HepG2 (cell line): ENCODE measurements around the gene SPHK1. TPM values are rescaled to one million over a fixed set of nuclear protein-coding genes. Genes with fewer than 3 reads are reported as not detected.

Experiments
- EP300 ChIP-seq, 3 experiments: sonication (generic) in 1 of 3; formaldehyde crosslinking in 1 of 3; IDR thresholded peaks; 2 replicates each; pipeline versions ENCODE4 v1.5.1 to v1.6.1; 2011 to 2020; ENCODE audit warnings: low read depth in 2 of 3, low read length in 2 of 3, borderline replicate concordance in 1 of 3, improper control_type of control experiment in 1 of 3, mild to moderate bottlenecking in 1 of 3, missing genetic modification reagents in 1 of 3, moderate library complexity in 1 of 3
- GFI1 ChIP-seq: sonication (generic); formaldehyde crosslinking; IDR thresholded peaks from 2 replicates; pipeline ENCODE4 v1.5.0; 2020; ENCODE audit warnings: missing genetic modification reagents, mild to moderate bottlenecking, borderline replicate concordance
- JDP2 ChIP-seq: sonication (generic); formaldehyde crosslinking; IDR thresholded peaks from 2 replicates; pipeline ENCODE4 v1.8.1; 2022; ENCODE audit warnings: missing genetic modification reagents, borderline replicate concordance
- NCOR1 ChIP-seq: fragments of 200-600 bp; sonication (generic); IDR thresholded peaks from 2 replicates; pipeline ENCODE4 v1.7.0; 2017; ENCODE audit warnings: antibody characterized with exemption, low read length, borderline replicate concordance
- ZFP41 ChIP-seq: sonication (generic); formaldehyde crosslinking; IDR thresholded peaks from 2 replicates; pipeline ENCODE4 v1.4.0; 2020; ENCODE audit warnings: mild to moderate bottlenecking, missing genetic modification reagents, borderline replicate concordance
- ZFP62 ChIP-seq: sonication (generic); formaldehyde crosslinking; IDR thresholded peaks from 2 replicates; pipeline ENCODE4 v1.4.0; 2020; ENCODE audit warnings: missing genetic modification reagents
- ZFP82 ChIP-seq: sonication (generic); formaldehyde crosslinking; IDR thresholded peaks from 2 replicates; pipeline ENCODE4 v1.5.1; 2020; ENCODE audit warnings: mild to moderate bottlenecking, missing genetic modification reagents, borderline replicate concordance
- ZNF329 ChIP-seq: sonication (generic); formaldehyde crosslinking; IDR thresholded peaks from 2 replicates; pipeline ENCODE4 v1.9.0; 2021; ENCODE audit warnings: low read depth, mild to moderate bottlenecking, missing genetic modification reagents
- ZNF577 ChIP-seq: sonication (generic); formaldehyde crosslinking; IDR thresholded peaks from 2 replicates; pipeline ENCODE4 v1.4.0; 2020; ENCODE audit warnings: mild to moderate bottlenecking, low read depth, missing genetic modification reagents, borderline replicate concordance
- ZNF615 ChIP-seq: sonication (generic); formaldehyde crosslinking; IDR thresholded peaks from 2 replicates; pipeline ENCODE4 v1.5.0; 2020; ENCODE audit warnings: mild to moderate bottlenecking, missing genetic modification reagents, borderline replicate concordance
- ZNF780A ChIP-seq: sonication (generic); formaldehyde crosslinking; IDR thresholded peaks from 2 replicates; pipeline ENCODE4 v1.8.0; 2022; ENCODE audit warnings: mild to moderate bottlenecking, missing genetic modification reagents, moderate library complexity
- polyA plus RNA-seq, 8 experiments: library from polyadenylated mRNA; depleted of rRNA in 3 of 8; stranded (reverse) in 7 of 8; unstranded in 1 of 8; fragments of >200 nt; fragmentation: Illumina TruSeq in 4 of 8; extraction: Trizol in 4 of 8; gene quantifications; 2 replicates each; pipeline versions ENCODE4 v1.2.1 to v1.2.3, GENCODE V29; 2011 to 2016; ENCODE audit warnings: low read depth in 4 of 8, missing spikeins in 1 of 8, mixed read lengths in 1 of 8; ENCODE audit not compliant: insufficient read depth in 1 of 8
- total RNA-seq, 5 experiments: library from RNA; depleted of rRNA; stranded (reverse); fragments of >200 nt; fragmentation: Illumina TruSeq; extraction: Trizol; gene quantifications; 2 replicates each; pipeline ENCODE4 v1.2.3, GENCODE V29; 2016; ENCODE audit warnings: low read depth in 1 of 5
- TF ChIP-seq, protein P1 (sequence below): sonication (generic); formaldehyde crosslinking; IDR thresholded peaks from 2 replicates; pipeline ENCODE4 v1.4.0; 2020; ENCODE audit warnings: missing genetic modification reagents
- TF ChIP-seq, protein P2 (sequence below): sonication (generic); formaldehyde crosslinking; IDR thresholded peaks from 2 replicates; pipeline ENCODE4 v1.4.0; 2020; ENCODE audit warnings: missing genetic modification reagents
- TF ChIP-seq, protein P3 (sequence below): sonication (generic); formaldehyde crosslinking; conservative IDR thresholded peaks from 2 replicates; pipeline ENCODE4 v1.8.0; 2022; ENCODE audit warnings: missing genetic modification reagents
- TF ChIP-seq, protein P4 (sequence below): sonication (generic); formaldehyde crosslinking; IDR thresholded peaks from 2 replicates; pipeline ENCODE4 v1.4.0; 2020; ENCODE audit warnings: missing genetic modification reagents; ENCODE audit errors: not compliant biosample characterization
- TF ChIP-seq, protein P5 (sequence below): sonication (generic); formaldehyde crosslinking; IDR thresholded peaks from 2 replicates; pipeline ENCODE4 v1.5.1; 2020; ENCODE audit warnings: missing genetic modification reagents, mild to moderate bottlenecking, borderline replicate concordance
- TF ChIP-seq, protein P6 (sequence below): sonication (generic); formaldehyde crosslinking; IDR thresholded peaks from 2 replicates; pipeline ENCODE4 v1.4.0; 2020; ENCODE audit warnings: missing genetic modification reagents
- TF ChIP-seq, protein P7 (sequence below): sonication (generic); formaldehyde crosslinking; IDR thresholded peaks from 2 replicates; pipeline ENCODE4 v1.8.1; 2023; ENCODE audit warnings: missing genetic modification reagents, mild to moderate bottlenecking, borderline replicate concordance

The SPHK1 gene
- total and polyA plus RNA-seq, 2 of the 13 experiments (the other 11 are each of a cell fraction or from before 2014, with no cell fraction given), result 129 to 160 TPM

DNA sequence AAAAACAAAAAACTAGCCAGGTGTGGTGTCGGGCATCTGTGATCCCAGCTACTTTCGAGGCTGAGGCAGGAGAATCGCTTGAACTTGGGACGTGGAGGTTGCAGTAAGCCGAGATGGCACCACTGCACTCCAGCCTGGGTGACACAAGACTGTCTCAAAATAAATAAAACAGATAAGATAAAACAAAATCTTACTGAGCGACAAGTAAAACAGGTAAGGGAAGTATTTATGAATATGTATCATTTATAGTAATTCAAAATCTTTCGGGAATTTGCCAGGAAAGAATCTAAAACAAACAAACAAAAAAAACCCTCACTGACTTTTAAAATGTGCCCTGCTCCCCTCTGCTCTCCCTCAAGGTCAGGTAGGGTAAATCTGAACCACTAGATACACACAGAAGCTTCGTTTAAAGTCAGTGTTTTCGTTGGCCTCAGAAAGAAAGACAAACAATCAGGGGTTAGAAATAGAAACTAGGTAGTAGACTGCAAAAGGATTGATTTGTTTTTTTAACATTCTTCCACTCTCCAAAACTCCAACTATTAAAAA lies 32.8 kb upstream of the SPHK1 start (continued):
- TF ChIP-seq ZNF780A (CRISPR knock-in tag) (no peak), ZFP62 (CRISPR knock-in tag) (no peak), ZFP82 (CRISPR knock-in tag) (0 out of 2 replicates have a peak, but pooled peaks have one; percentile 19), ZNF615 (CRISPR knock-in tag) (no peak), EP300 (IDR thresholded peaks at IDR 0.05; ENCODE audit: low read depth in 2 of 2, low read length in 2 of 2) (peak in 1 of 2 experiments; percentile 75; a peak in 2 of 4 replicates), EP300 (CRISPR knock-in tag; IDR thresholded peaks at IDR 0.05; ENCODE audit: borderline replicate concordance) (peak; percentile 22; the same call in 1 of the 2 replicates), NCOR1 (peak; percentile 61; the same call in 1 of the 2 replicates), ZNF329 (CRISPR knock-in tag) (no peak), JDP2 (CRISPR knock-in tag) (no peak), ZNF577 (no peak), ZFP41 (no peak), GFI1 (CRISPR knock-in tag) (peak; percentile 93)
- TF ChIP-seq, protein P1, sequence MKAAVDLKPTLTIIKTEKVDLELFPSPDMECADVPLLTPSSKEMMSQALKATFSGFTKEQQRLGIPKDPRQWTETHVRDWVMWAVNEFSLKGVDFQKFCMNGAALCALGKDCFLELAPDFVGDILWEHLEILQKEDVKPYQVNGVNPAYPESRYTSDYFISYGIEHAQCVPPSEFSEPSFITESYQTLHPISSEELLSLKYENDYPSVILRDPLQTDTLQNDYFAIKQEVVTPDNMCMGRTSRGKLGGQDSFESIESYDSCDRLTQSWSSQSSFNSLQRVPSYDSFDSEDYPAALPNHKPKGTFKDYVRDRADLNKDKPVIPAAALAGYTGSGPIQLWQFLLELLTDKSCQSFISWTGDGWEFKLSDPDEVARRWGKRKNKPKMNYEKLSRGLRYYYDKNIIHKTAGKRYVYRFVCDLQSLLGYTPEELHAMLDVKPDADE (CRISPR knock-in tag), result no peak
- TF ChIP-seq, protein P2, sequence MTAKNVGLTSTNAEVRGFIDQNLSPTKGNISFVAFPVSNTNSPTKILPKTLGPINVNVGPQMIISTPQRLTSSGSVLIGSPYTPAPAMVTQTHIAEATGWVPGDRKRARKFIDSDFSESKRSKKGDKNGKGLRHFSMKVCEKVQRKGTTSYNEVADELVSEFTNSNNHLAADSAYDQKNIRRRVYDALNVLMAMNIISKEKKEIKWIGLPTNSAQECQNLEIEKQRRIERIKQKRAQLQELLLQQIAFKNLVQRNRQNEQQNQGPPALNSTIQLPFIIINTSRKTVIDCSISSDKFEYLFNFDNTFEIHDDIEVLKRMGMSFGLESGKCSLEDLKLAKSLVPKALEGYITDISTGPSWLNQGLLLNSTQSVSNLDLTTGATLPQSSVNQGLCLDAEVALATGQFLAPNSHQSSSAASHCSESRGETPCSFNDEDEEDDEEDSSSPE (CRISPR knock-in tag), result no peak
- TF ChIP-seq, protein P3, sequence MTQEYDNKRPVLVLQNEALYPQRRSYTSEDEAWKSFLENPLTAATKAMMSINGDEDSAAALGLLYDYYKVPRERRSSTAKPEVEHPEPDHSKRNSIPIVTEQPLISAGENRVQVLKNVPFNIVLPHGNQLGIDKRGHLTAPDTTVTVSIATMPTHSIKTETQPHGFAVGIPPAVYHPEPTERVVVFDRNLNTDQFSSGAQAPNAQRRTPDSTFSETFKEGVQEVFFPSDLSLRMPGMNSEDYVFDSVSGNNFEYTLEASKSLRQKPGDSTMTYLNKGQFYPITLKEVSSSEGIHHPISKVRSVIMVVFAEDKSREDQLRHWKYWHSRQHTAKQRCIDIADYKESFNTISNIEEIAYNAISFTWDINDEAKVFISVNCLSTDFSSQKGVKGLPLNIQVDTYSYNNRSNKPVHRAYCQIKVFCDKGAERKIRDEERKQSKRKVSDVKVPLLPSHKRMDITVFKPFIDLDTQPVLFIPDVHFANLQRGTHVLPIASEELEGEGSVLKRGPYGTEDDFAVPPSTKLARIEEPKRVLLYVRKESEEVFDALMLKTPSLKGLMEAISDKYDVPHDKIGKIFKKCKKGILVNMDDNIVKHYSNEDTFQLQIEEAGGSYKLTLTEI (CRISPR knock-in tag), result no peak
- TF ChIP-seq, protein P4, sequence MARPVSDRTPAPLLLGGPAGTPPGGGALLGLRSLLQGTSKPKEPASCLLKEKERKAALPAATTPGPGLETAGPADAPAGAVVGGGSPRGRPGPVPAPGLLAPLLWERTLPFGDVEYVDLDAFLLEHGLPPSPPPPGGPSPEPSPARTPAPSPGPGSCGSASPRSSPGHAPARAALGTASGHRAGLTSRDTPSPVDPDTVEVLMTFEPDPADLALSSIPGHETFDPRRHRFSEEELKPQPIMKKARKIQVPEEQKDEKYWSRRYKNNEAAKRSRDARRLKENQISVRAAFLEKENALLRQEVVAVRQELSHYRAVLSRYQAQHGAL (CRISPR knock-in tag), result no peak
- TF ChIP-seq, protein P5, sequence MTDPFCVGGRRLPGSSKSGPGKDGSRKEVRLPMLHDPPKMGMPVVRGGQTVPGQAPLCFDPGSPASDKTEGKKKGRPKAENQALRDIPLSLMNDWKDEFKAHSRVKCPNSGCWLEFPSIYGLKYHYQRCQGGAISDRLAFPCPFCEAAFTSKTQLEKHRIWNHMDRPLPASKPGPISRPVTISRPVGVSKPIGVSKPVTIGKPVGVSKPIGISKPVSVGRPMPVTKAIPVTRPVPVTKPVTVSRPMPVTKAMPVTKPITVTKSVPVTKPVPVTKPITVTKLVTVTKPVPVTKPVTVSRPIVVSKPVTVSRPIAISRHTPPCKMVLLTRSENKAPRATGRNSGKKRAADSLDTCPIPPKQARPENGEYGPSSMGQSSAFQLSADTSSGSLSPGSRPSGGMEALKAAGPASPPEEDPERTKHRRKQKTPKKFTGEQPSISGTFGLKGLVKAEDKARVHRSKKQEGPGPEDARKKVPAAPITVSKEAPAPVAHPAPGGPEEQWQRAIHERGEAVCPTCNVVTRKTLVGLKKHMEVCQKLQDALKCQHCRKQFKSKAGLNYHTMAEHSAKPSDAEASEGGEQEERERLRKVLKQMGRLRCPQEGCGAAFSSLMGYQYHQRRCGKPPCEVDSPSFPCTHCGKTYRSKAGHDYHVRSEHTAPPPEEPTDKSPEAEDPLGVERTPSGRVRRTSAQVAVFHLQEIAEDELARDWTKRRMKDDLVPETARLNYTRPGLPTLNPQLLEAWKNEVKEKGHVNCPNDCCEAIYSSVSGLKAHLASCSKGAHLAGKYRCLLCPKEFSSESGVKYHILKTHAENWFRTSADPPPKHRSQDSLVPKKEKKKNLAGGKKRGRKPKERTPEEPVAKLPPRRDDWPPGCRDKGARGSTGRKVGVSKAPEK (CRISPR knock-in tag), result peak; percentile 69; the same call in 1 of the 2 replicates
- TF ChIP-seq, protein P6, sequence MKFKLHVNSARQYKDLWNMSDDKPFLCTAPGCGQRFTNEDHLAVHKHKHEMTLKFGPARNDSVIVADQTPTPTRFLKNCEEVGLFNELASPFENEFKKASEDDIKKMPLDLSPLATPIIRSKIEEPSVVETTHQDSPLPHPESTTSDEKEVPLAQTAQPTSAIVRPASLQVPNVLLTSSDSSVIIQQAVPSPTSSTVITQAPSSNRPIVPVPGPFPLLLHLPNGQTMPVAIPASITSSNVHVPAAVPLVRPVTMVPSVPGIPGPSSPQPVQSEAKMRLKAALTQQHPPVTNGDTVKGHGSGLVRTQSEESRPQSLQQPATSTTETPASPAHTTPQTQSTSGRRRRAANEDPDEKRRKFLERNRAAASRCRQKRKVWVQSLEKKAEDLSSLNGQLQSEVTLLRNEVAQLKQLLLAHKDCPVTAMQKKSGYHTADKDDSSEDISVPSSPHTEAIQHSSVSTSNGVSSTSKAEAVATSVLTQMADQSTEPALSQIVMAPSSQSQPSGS, result 0 out of 2 replicates have a peak, but pooled peaks have one; percentile 18
- TF ChIP-seq, protein P7, sequence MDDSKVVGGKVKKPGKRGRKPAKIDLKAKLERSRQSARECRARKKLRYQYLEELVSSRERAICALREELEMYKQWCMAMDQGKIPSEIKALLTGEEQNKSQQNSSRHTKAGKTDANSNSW (CRISPR knock-in tag), result no peak
